RWPE1 (cell line): Measurements from ENCODE around the gene ASB5.

ENCODE experiments used
- CTCF ChIA-PET: fragments of 350-600 bp; sonication (Branson Sonifier 250); formaldehyde crosslinking; extraction: SDS; loops from one replicate; lab custom pipeline; 2021; lab: Yijun Ruan, JAX
- POLR2A ChIA-PET: fragments of 400-600 bp; formaldehyde crosslinking; extraction: SDS; loops from one replicate; lab custom pipeline; 2020; ENCODE audit warnings: antibody characterized with exemption; ENCODE audit not compliant: low non-redundant PET; lab: Yijun Ruan, JAX
- DNase-seq: peaks from one replicate; pipeline ENCODE4 v3.0.0; 2012; ENCODE audit warnings: low spot score
- H3K27ac ChIP-seq: fragments of 450-650 bp; 2 replicates; pipeline ENCODE4 v1.5.1; 2017
- CTCF ChIP-seq: fragments of 450-650 bp; conservative IDR thresholded peaks from 2 replicates; pipeline ENCODE4 v1.5.1; 2017; ENCODE audit warnings: low read depth, mild to moderate bottlenecking

The ASB5 gene, protein sequence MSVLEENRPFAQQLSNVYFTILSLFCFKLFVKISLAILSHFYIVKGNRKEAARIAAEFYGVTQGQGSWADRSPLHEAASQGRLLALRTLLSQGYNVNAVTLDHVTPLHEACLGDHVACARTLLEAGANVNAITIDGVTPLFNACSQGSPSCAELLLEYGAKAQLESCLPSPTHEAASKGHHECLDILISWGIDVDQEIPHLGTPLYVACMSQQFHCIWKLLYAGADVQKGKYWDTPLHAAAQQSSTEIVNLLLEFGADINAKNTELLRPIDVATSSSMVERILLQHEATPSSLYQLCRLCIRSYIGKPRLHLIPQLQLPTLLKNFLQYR

GRCh38 chr4:176268963-176269362 is at the start of gene ASB5:
TSS of gene ASB5 (minus strand) at chr4:176269222. CDS start at chr4:176269108, 114 bp downstream.
- no peak for TF ChIP-seq CTCF
- CTCF ChIA-PET = no interaction called here
- DNase-seq = no peak
- POLR2A ChIA-PET = no interaction called here
- H3K27ac ChIP-seq = no peak within 1 kb of the TSS

DNA sequence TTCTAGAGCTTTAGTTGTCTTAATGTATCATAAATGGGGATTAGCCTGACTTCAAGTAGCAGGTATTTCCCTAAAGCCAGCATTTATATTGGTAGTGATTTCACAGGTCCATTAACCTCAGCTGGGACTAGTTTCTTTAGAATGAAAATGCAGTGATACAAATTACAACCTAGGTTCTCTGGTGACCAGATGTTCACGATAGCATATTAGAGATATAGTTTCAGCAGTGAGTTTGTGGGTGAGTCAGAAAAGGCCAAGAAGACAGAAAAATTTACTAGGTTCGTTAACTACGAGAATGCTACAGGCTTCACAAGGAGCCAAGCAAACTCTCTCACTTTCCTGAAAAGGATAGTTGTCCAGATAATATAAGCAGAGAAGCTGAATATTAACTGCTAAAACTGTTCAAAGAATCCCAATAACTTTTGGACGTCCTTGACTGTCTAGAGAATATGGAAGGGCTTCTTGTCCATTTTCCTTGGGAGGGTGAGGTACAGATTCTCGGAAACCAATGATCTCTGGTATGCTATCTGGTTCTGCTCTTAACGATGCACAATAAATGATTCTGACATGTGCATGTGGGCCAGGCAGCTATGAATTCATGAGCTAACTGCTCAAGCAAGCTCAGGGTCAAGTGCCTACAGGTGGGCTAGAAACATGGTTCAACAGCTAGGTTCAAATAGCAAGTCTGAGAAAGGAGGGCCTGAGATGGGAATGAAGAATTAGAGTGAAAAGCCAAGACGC is 44.7 kb upstream of the ASB5 start:
- ChIA-PET CTCF (no interaction called here), POLR2A (no interaction called here)
- H3K27ac ChIP-seq = no peak overlapping the region
- no peak for TF ChIP-seq CTCF
- no peak for DNase-seq

DNA sequence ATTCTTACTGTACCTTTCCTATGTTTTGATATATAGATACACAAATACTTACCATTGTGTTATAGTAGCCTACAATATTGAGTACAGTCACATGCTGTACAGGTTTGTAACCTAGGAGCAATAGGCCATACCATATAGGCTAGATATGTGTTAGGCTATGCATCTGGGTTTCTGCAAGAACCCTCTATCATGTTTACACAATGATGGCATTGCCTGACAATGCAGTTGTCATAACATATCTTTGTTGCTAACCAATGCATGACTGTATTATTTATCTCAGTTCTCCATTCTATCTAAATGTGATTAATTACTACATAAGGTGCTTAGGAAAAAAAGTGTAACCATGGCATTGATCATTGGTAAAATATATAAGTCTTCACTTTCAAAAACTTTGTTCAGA is 40.8 kb upstream of the ASB5 start:
- ChIA-PET POLR2A (no interaction called here), CTCF (no interaction called here)
- no peak overlapping the region for H3K27ac ChIP-seq
- no peak for DNase-seq
- no peak for TF ChIP-seq CTCF

GRCh38 chr4:176309046-176309445 is 40.0 kb upstream of the ASB5 start:
- no peak for DNase-seq
- ChIA-PET CTCF (no interaction called here), POLR2A (no interaction called here)
- TF ChIP-seq CTCF = no peak
- H3K27ac ChIP-seq = no peak overlapping the region

GRCh38 chr4:176308441-176308840 is 39.4 kb upstream of the ASB5 start:
- ChIA-PET CTCF (interaction anchor here (1.3 kb wide), 1 partner anchor 8 kb away, joined by 3 read pairs; no protein-coding TSS in a partner anchor), POLR2A (no interaction called here)
- no peak for TF ChIP-seq CTCF

DNA sequence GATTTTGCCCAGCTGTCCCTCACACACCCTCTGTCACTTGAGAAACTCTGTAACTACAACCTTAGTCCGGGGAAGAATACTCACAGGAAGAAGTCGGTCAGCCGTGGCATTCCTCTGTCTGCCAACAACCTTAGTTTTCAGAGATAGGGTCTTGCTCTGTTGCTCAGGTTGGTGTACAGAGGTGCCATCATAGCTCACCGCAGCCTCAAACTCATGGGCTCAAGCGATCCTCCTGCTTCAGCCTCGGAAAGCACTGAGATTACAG is 38.6 kb upstream of the ASB5 start:
- H3K27ac ChIP-seq = no peak overlapping the region
- POLR2A ChIA-PET = no interaction called here
- CTCF ChIA-PET = interaction anchor here (1.3 kb wide), 1 partner anchor 9 kb away, joined by 3 read pairs; no protein-coding TSS in a partner anchor
- no peak for DNase-seq
- no peak for TF ChIP-seq CTCF

More at GRCh38 chr4:176308441-176308840, 39.4 kb upstream of the ASB5 start:
- no peak for DNase-seq
- H3K27ac ChIP-seq = no peak overlapping the region
